GM18502 (cell line): Measurements from ENCODE around the gene WNK2.

Experiments used
- ATAC-seq: cut with Tn5 transposase; IDR thresholded peaks from one replicate; pipeline ENCODE4 v1.9.1; 2021; ENCODE audit warnings: mild to moderate bottlenecking; ENCODE audit not compliant: unreplicated experiment, poor library complexity

Gene WNK2

GRCh38 chr9:93261735-93262523 is 78.0 kb downstream of the WNK2 start:
- no peak for ATAC-seq

GRCh38 chr9:93262537-93263310 is 78.8 kb downstream of the WNK2 start:
- ATAC-seq: no peak

GRCh38 chr9:93263334-93264229 is 79.6 kb downstream of the WNK2 start:
- no peak for ATAC-seq

GRCh38 chr9:93264338-93265125 is 80.6 kb downstream of the WNK2 start:
- no peak for ATAC-seq

- no peak for ATAC-seq
Observed at GRCh38 chr9:93265301-93265971, 81.5 kb downstream of the WNK2 start.

GRCh38 chr9:93265972-93266371 is 82.0 kb downstream of the WNK2 start:
- ATAC-seq: no peak

- no peak for ATAC-seq
Observed at GRCh38 chr9:93266521-93267001, 82.6 kb downstream of the WNK2 start.

GRCh38 chr9:93267091-93267541 is 83.2 kb downstream of the WNK2 start:
- ATAC-seq: no peak

- ATAC-seq: no peak
Observed at GRCh38 chr9:93267681-93268505, 84.0 kb downstream of the WNK2 start.

- no peak for ATAC-seq
Observed at GRCh38 chr9:93268551-93269314, 84.8 kb downstream of the WNK2 start.

GRCh38 chr9:93270976-93271375 is 87.0 kb downstream of the WNK2 start:
- no peak for ATAC-seq

- ATAC-seq: no peak
Observed at GRCh38 chr9:93276973-93277372, 93.0 kb downstream of the WNK2 start.

- no peak for ATAC-seq
Observed at GRCh38 chr9:93278144-93278543, 94.2 kb downstream of the WNK2 start.

GRCh38 chr9:93280661-93281259 is 96.8 kb downstream of the WNK2 start:
- no peak for ATAC-seq

GRCh38 chr9:93286252-93287188 is 102.6 kb downstream of the WNK2 start:
- ATAC-seq: no peak

GRCh38 chr9:93287189-93287552 is 103.2 kb downstream of the WNK2 start:
- ATAC-seq: no peak
